ENCODE data around the gene STARD4. TPM values are rescaled to one million over a fixed set of nuclear protein-coding genes. Genes with fewer than 3 reads are reported as not detected.

Gene STARD4
- total RNA-seq, 1 experiment from 2014 or later = 65.0 TPM

GRCh38 chr5:111478266-111478665, 34.1 kb downstream of the STARD4 start:
- no peak for TF ChIP-seq CTCF (IDR thresholded peaks at IDR 0.05; ENCODE audit: unreplicated experiment)
- Mint-ChIP-seq H3K4me3 (ENCODE audit: low read depth, unreplicated experiment) (no peak overlapping the region), H3K9me3 (ENCODE audit: low read depth, unreplicated experiment) (no peaks in the 10 kb centered on the region), H3K27me3 (ENCODE audit: unreplicated experiment) (no peaks in the 10 kb centered on the region), H3K4me1 (ENCODE audit: low read depth, unreplicated experiment) (no peaks in the 10 kb centered on the region), H3K27ac (ENCODE audit: unreplicated experiment) (no peak overlapping the region), H3K36me3 (ENCODE audit: insufficient read depth, unreplicated experiment) (no peaks in the 10 kb centered on the region)
- BruUV-seq (replicated peaks) = no TSS peak
- intact Hi-C loops (cut with micrococcal nuclease; ENCODE audit: unreplicated experiment) = loop anchor here (5.0 kb wide), 1 partner anchor 321 kb away; no protein-coding TSS in a partner anchor
- CTCF ChIA-PET = no interaction called here
- no peak for DNase-seq

- Mint-ChIP-seq H3K36me3 (ENCODE audit: insufficient read depth, unreplicated experiment) (no peaks in the 10 kb centered on the region), H3K27ac (ENCODE audit: unreplicated experiment) (no peak overlapping the region), H3K9me3 (ENCODE audit: low read depth, unreplicated experiment) (peaks cover 4% of the 10 kb centered on the region), H3K27me3 (ENCODE audit: unreplicated experiment) (no peaks in the 10 kb centered on the region), H3K4me1 (ENCODE audit: low read depth, unreplicated experiment) (no peaks in the 10 kb centered on the region), H3K4me3 (ENCODE audit: low read depth, unreplicated experiment) (no peak overlapping the region)
- TF ChIP-seq CTCF (IDR thresholded peaks at IDR 0.05; ENCODE audit: unreplicated experiment) = no peak
- no TSS peak for BruUV-seq (replicated peaks)
- DNase-seq = no peak
- intact Hi-C loops (cut with micrococcal nuclease; ENCODE audit: unreplicated experiment) = no loop called here
- CTCF ChIA-PET = no interaction called here
These were observed 39.8 kb downstream of the STARD4 start for GRCh38 chr5:111472579-111472978.

GRCh38 chr5:111472096-111472495, 40.2 kb downstream of the STARD4 start:
- CTCF ChIA-PET = no interaction called here
- Mint-ChIP-seq H3K4me1 (ENCODE audit: low read depth, unreplicated experiment) (no peaks in the 10 kb centered on the region), H3K27ac (ENCODE audit: unreplicated experiment) (no peak overlapping the region), H3K36me3 (ENCODE audit: insufficient read depth, unreplicated experiment) (no peaks in the 10 kb centered on the region), H3K9me3 (ENCODE audit: low read depth, unreplicated experiment) (peaks cover 4% of the 10 kb centered on the region), H3K27me3 (ENCODE audit: unreplicated experiment) (no peaks in the 10 kb centered on the region), H3K4me3 (ENCODE audit: low read depth, unreplicated experiment) (no peak overlapping the region)
- DNase-seq = no peak
- intact Hi-C loops (cut with micrococcal nuclease; ENCODE audit: unreplicated experiment) = no loop called here
- BruUV-seq (replicated peaks) = no TSS peak
- TF ChIP-seq CTCF (IDR thresholded peaks at IDR 0.05; ENCODE audit: unreplicated experiment) = no peak

GRCh38 chr5:111469903-111470302, 42.4 kb downstream of the STARD4 start:
- intact Hi-C loops (cut with micrococcal nuclease; ENCODE audit: unreplicated experiment) = no loop called here
- H3K4me1 Mint-ChIP-seq (ENCODE audit: low read depth, unreplicated experiment) = no peaks in the 10 kb centered on the region
- no peak for DNase-seq
- no peak overlapping the region for H3K4me3 Mint-ChIP-seq (ENCODE audit: low read depth, unreplicated experiment)
- CTCF ChIA-PET = interaction anchor here (0.6 kb wide), 1 partner anchor 477 kb away, joined by 3 read pairs; no protein-coding TSS in a partner anchor
- no peak for TF ChIP-seq CTCF (IDR thresholded peaks at IDR 0.05; ENCODE audit: unreplicated experiment)
- no TSS peak for BruUV-seq (replicated peaks)
- H3K36me3 Mint-ChIP-seq (ENCODE audit: insufficient read depth, unreplicated experiment) = no peaks in the 10 kb centered on the region
- no peak overlapping the region for H3K27ac Mint-ChIP-seq (ENCODE audit: unreplicated experiment)
- no peaks in the 10 kb centered on the region for H3K27me3 Mint-ChIP-seq (ENCODE audit: unreplicated experiment)
- peaks cover 6% of the 10 kb centered on the region for H3K9me3 Mint-ChIP-seq (ENCODE audit: low read depth, unreplicated experiment)
